Inferior parietal cortex (tissue), 1 donor: ENCODE results near the gene RPLP2.

ENCODE experiments used
- DNase-seq: peaks from one replicate; pipeline ENCODE4 v3.0.0-alpha.2; 2016; ENCODE audit errors: extremely low spot score

RPLP2 gene

GRCh38 chr11:791658-792534 lies 17.9 kb upstream of the RPLP2 start:
- no peak for DNase-seq

GRCh38 chr11:792535-792821 lies 17.3 kb upstream of the RPLP2 start:
- no peak for DNase-seq

- DNase-seq = no peak
Measured at GRCh38 chr11:792873-793272, 16.9 kb upstream of the RPLP2 start.

GRCh38 chr11:793556-793955 lies 16.2 kb upstream of the RPLP2 start:
- no peak for DNase-seq

- no peak for DNase-seq
Measured at GRCh38 chr11:794013-794765, 15.6 kb upstream of the RPLP2 start.

GRCh38 chr11:794766-795633 lies 14.8 kb upstream of the RPLP2 start:
- DNase-seq = no peak

GRCh38 chr11:795634-796564 lies 13.9 kb upstream of the RPLP2 start:
- no peak for DNase-seq

GRCh38 chr11:796565-797295 lies 13.0 kb upstream of the RPLP2 start:
- DNase-seq = no peak

- peak; percentile 62 for DNase-seq
Measured at GRCh38 chr11:797296-798092, 12.3 kb upstream of the RPLP2 start.

- peak; percentile 74 for DNase-seq
Measured at GRCh38 chr11:798093-798713, 11.6 kb upstream of the RPLP2 start, which contains the start of gene SLC25A22. SLC25A22 (minus strand) TSS chr11:798281; CDS start chr11:795006, 3,275 bp downstream.

- DNase-seq = no peak
Measured at GRCh38 chr11:799641-800316, 10.0 kb upstream of the RPLP2 start.

GRCh38 chr11:800473-800872 lies 9.3 kb upstream of the RPLP2 start:
- no peak for DNase-seq

GRCh38 chr11:801097-801780 lies 8.5 kb upstream of the RPLP2 start:
- no peak for DNase-seq

GRCh38 chr11:802018-802617 lies 7.6 kb upstream of the RPLP2 start:
- no peak for DNase-seq

GRCh38 chr11:802693-803466 lies 6.9 kb upstream of the RPLP2 start:
- DNase-seq = no peak

GRCh38 chr11:803467-803742 lies 6.4 kb upstream of the RPLP2 start:
- no peak for DNase-seq
